Parathyroid adenoma (tissue), 2 donors: ENCODE measurements around the gene SERINC1.

ENCODE experiments used
- H2AFZ ChIP-seq: fragments of 300-600 bp; sonication (generic); one replicate; pipeline ENCODE4 v1.7.0; 2017; ENCODE audit warnings: antibody characterized with exemption, mild to moderate bottlenecking
- H3K27ac ChIP-seq: fragments of 300-600 bp; sonication (generic); one replicate; pipeline ENCODE4 v1.7.0; 2017
- H3K27me3 ChIP-seq: fragments of 300-600 bp; sonication (generic); one replicate; pipeline ENCODE4 v1.7.0; 2017; ENCODE audit warnings: low read length; ENCODE audit not compliant: control insufficient read depth, insufficient read depth
- H3K36me3 ChIP-seq: fragments of 300-600 bp; sonication (generic); one replicate; pipeline ENCODE4 v1.7.0; 2017; ENCODE audit warnings: low read length; ENCODE audit not compliant: control insufficient read depth, insufficient read depth
- H3K4me1 ChIP-seq: fragments of 300-600 bp; sonication (generic); one replicate; pipeline ENCODE4 v1.7.0; 2017; ENCODE audit warnings: control low read depth
- H3K4me2 ChIP-seq: fragments of 300-600 bp; sonication (generic); one replicate; pipeline ENCODE4 v1.7.0; 2017; ENCODE audit warnings: low read length
- H3K4me3 ChIP-seq: fragments of 300-600 bp; sonication (generic); one replicate; pipeline ENCODE4 v1.7.0; 2017; ENCODE audit warnings: low read depth, low read length
- H3K79me2 ChIP-seq: fragments of 300-600 bp; sonication (generic); one replicate; pipeline ENCODE4 v1.7.0; 2017; ENCODE audit warnings: control low read depth
- H3K9ac ChIP-seq: fragments of 300-600 bp; sonication (generic); one replicate; pipeline ENCODE4 v1.7.0; 2017; ENCODE audit warnings: mild to moderate bottlenecking
- H3K9me3 ChIP-seq: fragments of 300-600 bp; sonication (generic); one replicate; pipeline ENCODE4 v1.7.0; 2017; ENCODE audit warnings: low read length; ENCODE audit not compliant: control insufficient read depth
- TF ChIP-seq, protein P1 (sequence below): fragments of 300-600 bp; sonication (generic); IDR thresholded peaks from one replicate; pipeline ENCODE4 v1.7.0; 2017; ENCODE audit warnings: antibody characterized with exemption, mild to moderate bottlenecking
- donor health status: primary hyperparathyroidism.

SERINC1 gene

DNA sequence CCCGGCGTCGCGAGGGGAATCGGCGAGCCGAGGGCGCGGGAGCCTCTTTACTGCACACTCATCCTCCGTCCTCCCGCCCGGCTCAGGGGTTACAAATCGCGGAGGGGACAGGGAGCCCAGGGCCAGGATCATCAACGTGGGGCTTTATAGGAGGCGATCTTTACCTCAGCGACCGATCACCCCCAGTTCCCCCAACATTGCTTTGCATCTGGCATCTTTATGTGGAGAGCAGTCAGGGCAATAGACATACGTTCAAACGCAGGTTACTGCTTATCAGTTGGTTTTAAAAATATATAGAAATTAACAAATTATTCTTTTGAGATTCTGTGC, 71.5 kb downstream of the SERINC1 start:
- Histone ChIP-seq H3K27me3 (no peaks in the 10 kb centered on the region), H3K79me2 (peaks cover 18% of the 10 kb centered on the region), H2AFZ (peak overlapping the region; percentile 90), H3K36me3 (no peaks in the 10 kb centered on the region), H3K27ac (no peak overlapping the region), H3K9me3 (no peaks in the 10 kb centered on the region), H3K9ac (peak overlapping the region; percentile 68), H3K4me2 (peak overlapping the region; percentile 78), H3K4me3 (peak overlapping the region; percentile 95), H3K4me1 (peaks cover 3% of the 10 kb centered on the region)
- TF ChIP-seq, protein P1, sequence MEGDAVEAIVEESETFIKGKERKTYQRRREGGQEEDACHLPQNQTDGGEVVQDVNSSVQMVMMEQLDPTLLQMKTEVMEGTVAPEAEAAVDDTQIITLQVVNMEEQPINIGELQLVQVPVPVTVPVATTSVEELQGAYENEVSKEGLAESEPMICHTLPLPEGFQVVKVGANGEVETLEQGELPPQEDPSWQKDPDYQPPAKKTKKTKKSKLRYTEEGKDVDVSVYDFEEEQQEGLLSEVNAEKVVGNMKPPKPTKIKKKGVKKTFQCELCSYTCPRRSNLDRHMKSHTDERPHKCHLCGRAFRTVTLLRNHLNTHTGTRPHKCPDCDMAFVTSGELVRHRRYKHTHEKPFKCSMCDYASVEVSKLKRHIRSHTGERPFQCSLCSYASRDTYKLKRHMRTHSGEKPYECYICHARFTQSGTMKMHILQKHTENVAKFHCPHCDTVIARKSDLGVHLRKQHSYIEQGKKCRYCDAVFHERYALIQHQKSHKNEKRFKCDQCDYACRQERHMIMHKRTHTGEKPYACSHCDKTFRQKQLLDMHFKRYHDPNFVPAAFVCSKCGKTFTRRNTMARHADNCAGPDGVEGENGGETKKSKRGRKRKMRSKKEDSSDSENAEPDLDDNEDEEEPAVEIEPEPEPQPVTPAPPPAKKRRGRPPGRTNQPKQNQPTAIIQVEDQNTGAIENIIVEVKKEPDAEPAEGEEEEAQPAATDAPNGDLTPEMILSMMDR = no peak

DNA sequence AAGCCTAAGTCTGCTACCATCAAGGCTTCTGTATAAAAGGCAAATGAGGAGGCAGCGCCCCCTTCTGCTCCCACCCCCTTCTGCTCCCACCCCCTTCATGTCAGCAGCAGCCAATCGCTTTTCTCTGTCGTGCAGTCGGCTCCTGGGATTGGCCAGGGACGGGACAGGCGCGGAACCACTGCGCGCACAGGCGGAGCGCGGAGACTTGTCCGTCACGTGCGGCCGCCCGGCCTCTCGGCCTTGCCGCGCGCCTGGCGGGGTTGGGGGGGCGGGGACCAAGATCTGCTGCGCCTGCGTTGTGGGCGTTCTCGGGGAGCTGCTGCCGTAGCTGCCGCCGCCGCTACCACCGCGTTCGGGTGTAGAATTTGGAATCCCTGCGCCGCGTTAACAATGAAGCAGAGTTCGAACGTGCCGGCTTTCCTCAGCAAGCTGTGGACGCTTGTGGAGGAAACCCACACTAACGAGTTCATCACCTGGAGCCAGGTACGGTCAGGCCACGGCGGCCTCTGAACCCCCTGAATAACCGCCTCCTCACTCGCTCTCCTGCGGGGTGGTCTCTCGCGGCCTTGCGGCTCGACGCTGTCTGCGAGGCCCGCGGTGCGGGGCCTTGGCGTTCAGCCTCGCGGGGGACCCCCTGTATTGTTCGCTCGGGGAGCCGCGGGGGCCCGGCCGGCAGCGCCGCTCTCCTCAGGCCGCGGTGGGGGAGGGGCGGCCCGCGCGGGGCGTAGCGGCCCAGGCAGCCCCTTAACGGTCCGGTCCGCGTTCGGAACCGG, 72.1 kb downstream of the SERINC1 start, which contains the start of gene HSF2:
TSS of gene HSF2 (plus strand) at position 305 of the 773 bp plus-strand sequence. CDS start at position 391, 86 bp downstream.
- H3K27me3 ChIP-seq = no peaks in the 10 kb centered on the region
- peak within 1 kb of the TSS; percentile 61 for H3K27ac ChIP-seq
- H3K36me3 ChIP-seq = no peaks in the 10 kb centered on the region
- H3K9me3 ChIP-seq = no peaks in the 10 kb centered on the region
- H3K4me1 ChIP-seq = peaks cover 3% of the 10 kb centered on the region
- peak within 1 kb of the TSS; percentile 95 for H3K4me3 ChIP-seq
- H3K79me2 ChIP-seq = peaks cover 18% of the 10 kb centered on the region
- TF ChIP-seq, protein P1 = peak; percentile 45
- peak within 1 kb of the TSS; percentile 82 for H3K4me2 ChIP-seq
- H3K9ac ChIP-seq = peak within 1 kb of the TSS; percentile 68
- peak within 1 kb of the TSS; percentile 91 for H2AFZ ChIP-seq

DNA sequence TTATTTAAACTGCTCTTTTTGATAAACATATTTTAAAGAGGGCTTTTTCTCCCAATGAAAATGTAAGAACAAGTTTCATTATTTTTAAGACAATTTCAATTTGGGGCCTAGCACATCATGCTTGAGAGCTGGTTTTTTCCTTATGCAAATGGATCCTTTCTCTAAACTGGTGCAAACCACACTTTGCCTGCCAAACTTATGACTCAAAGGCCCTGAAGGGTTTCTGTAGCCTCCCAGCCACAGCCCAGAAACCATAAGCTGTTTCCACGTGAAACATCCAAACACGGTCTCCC, 72.6 kb downstream of the SERINC1 start:
- Histone ChIP-seq H3K36me3 (no peaks in the 10 kb centered on the region), H3K9me3 (no peaks in the 10 kb centered on the region), H3K27ac (peak overlapping the region; percentile 46), H2AFZ (peak overlapping the region; percentile 91), H3K4me2 (peak overlapping the region; percentile 82), H3K9ac (no peak overlapping the region), H3K4me3 (peak overlapping the region; percentile 50), H3K27me3 (no peaks in the 10 kb centered on the region), H3K4me1 (peaks cover 3% of the 10 kb centered on the region), H3K79me2 (peaks cover 18% of the 10 kb centered on the region)
- TF ChIP-seq, protein P1 = no peak

DNA sequence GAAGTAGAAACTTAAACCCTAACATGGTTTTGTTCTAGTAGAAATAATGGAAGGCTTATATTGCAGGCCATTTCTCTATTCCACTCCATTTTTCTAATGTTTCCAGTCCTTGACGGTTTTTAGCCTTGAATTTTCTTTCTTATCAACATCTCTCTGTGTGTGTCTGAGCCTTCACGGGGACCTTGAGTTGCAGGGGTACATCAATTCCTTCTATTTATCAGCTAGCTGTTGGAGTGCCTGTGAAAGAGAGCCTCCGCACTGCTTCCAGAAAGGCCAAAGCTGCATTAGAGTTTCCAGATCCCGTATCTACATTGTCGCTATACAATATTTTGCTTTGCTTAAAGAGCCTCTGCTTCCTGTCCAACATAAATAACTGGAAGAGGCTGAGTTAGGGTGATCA, 77.6 kb downstream of the SERINC1 start:
- no peaks in the 10 kb centered on the region for H3K79me2 ChIP-seq
- H3K4me1 ChIP-seq = no peaks in the 10 kb centered on the region
- TF ChIP-seq, protein P1 = no peak
- no peaks in the 10 kb centered on the region for H3K27me3 ChIP-seq
- H3K4me3 ChIP-seq = no peak overlapping the region
- H3K36me3 ChIP-seq = no peaks in the 10 kb centered on the region
- H3K4me2 ChIP-seq = no peak overlapping the region
- no peak overlapping the region for H3K9ac ChIP-seq
- H3K27ac ChIP-seq = no peak overlapping the region
- H3K9me3 ChIP-seq = no peaks in the 10 kb centered on the region
- no peak overlapping the region for H2AFZ ChIP-seq

DNA sequence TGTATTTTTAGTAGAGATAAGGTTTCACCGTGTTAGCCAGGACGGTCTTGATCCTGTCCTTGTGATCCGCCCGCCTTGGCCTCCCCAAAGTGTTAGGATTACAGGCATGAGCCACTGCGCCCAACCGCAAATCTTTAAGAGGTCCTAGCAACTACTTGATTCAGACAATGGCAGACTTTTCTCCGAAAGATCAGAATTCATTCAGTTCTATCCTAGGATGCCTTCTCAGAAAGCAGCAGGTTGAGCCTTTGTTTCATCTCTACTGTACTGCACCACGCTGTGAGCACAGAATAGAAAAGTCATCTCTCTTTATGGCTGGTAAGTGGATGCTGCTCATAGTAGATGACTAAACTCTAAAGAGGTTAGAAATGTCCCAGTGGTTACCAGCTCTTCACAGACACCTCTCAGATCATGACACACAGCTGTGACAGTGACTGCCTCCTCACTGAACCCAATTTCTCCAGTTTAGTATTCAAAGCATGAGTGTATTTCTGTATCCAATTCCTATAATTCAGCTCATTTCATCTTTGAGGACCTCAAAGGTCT, 78.2 kb downstream of the SERINC1 start:
- no peaks in the 10 kb centered on the region for H3K36me3 ChIP-seq
- no peaks in the 10 kb centered on the region for H3K27me3 ChIP-seq
- H2AFZ ChIP-seq = no peak overlapping the region
- H3K4me2 ChIP-seq = no peak overlapping the region
- H3K4me1 ChIP-seq = no peaks in the 10 kb centered on the region
- H3K9me3 ChIP-seq = no peaks in the 10 kb centered on the region
- no peak overlapping the region for H3K4me3 ChIP-seq
- H3K27ac ChIP-seq = no peak overlapping the region
- H3K9ac ChIP-seq = no peak overlapping the region
- no peaks in the 10 kb centered on the region for H3K79me2 ChIP-seq
- TF ChIP-seq, protein P1 = no peak
